K562 (cell line): ENCODE results near the gene GCC1. TPM values are rescaled to one million over a fixed set of nuclear protein-coding genes. Genes with fewer than 3 reads are reported as not detected.

Experiments
- ATAC-seq: fragments of 200-7000 bp; cut with Tn5 transposase; 3 replicates; pipeline ENCODE4 v1.9.1; 2020; ENCODE audit warnings: moderate library complexity
- BruUV-seq: library from RNA; stranded (reverse); fragments of 400-500 nt; replicated peaks from 2 replicates; lab custom pipeline; 2021; lab: Mats Ljungman, UMichigan
- CTCF ChIA-PET: fragments of 300-600 bp; formaldehyde crosslinking; extraction: SDS; loops from one replicate; lab custom pipeline; 2021; ENCODE audit warnings: low intra/inter-chr PET ratio; lab: Yijun Ruan, JAX
- POLR2A ChIA-PET: fragments of 300-600, 350-650 bp; sonication (Branson Sonifier 250); formaldehyde crosslinking; extraction: SDS; loops from one replicate; lab custom pipeline; 2021; ENCODE audit warnings: antibody characterized with exemption, inconsistent platforms; lab: Yijun Ruan, JAX
- DNase-seq, 4 experiments: peaks; one replicate each; pipeline versions ENCODE4 v3.0.0 to v3.0.0-alpha.2; 2011 to 2018; ENCODE audit warnings: low spot score in 3 of 4, mixed read lengths in 3 of 4; ENCODE audit errors: extremely low read depth in 1 of 4
- FAIRE-seq: peaks from 2 replicates; lab custom pipeline; 2011; peaks lifted over from hg19 to GRCh38; lab: Jason Lieb, UNC
- H2AFZ ChIP-seq: 2 replicates; pipeline ENCODE4 v1.6.0; 2011; ENCODE audit warnings: low read depth, low read length, control low read depth, inconsistent platforms
- H3K27ac ChIP-seq: fragments of 200-600 bp; 3 replicates; pipeline ENCODE4 v1.8.0; 2011; ENCODE audit warnings: low read depth, mild to moderate bottlenecking, control low read depth, inconsistent platforms, low read length, moderate library complexity, mixed read lengths; ENCODE audit errors: extremely low read depth
- H3K27me3 ChIP-seq, 2 experiments: fragments of 300-600 bp in 1 of 2; 2 replicates in 1 of 2; 3 replicates in 1 of 2; pipeline versions ENCODE4 v1.6.0 to v1.8.0; 2011; ENCODE audit warnings: inconsistent platforms in 2 of 2, low read length in 2 of 2, mild to moderate bottlenecking in 1 of 2, mixed read lengths in 1 of 2, moderate library complexity in 1 of 2; ENCODE audit not compliant: control insufficient read depth in 2 of 2, insufficient read depth in 2 of 2
- H3K36me3 ChIP-seq: fragments of 300-600 bp; 3 replicates; pipeline ENCODE4 v1.8.0; 2011; ENCODE audit warnings: mild to moderate bottlenecking, low read length, inconsistent platforms; ENCODE audit not compliant: control insufficient read depth, insufficient read depth
- H3K4me1 ChIP-seq, 2 experiments: fragments of 200-600 bp in 1 of 2; replicated peaks in 1 of 2; 2 replicates in 1 of 2; 3 replicates in 1 of 2; pipeline versions ENCODE4 v1.5.1 to v1.8.0; 2011; ENCODE audit warnings: inconsistent platforms in 2 of 2, low read length in 2 of 2, mild to moderate bottlenecking in 1 of 2, mixed read lengths in 1 of 2, moderate library complexity in 1 of 2; ENCODE audit not compliant: control insufficient read depth in 2 of 2, insufficient read depth in 2 of 2
- H3K4me2 ChIP-seq: 2 replicates; pipeline ENCODE4 v1.6.1; 2011; ENCODE audit warnings: low read length, control low read depth, inconsistent platforms, mixed read lengths; ENCODE audit not compliant: insufficient read depth
- H3K4me3 ChIP-seq: fragments of 200-600 bp; sonication (generic), shearing (Covaris generic); 2 replicates; pipeline ENCODE4 v1.5.1; 2016; ENCODE audit warnings: control low read depth, inconsistent platforms
- H3K79me2 ChIP-seq: fragments of 200-600 bp; 3 replicates; pipeline ENCODE4 v1.8.0; 2011; ENCODE audit warnings: low read length, inconsistent platforms; ENCODE audit not compliant: control insufficient read depth, insufficient read depth
- H3K9ac ChIP-seq, 2 experiments: 2 replicates each; pipeline versions ENCODE4 v1.6.0 to v1.6.1; 2011; ENCODE audit warnings: low read depth in 2 of 2, low read length in 2 of 2, control low read depth in 1 of 2, inconsistent platforms in 1 of 2, mild to moderate bottlenecking in 1 of 2, mixed read lengths in 1 of 2; ENCODE audit not compliant: insufficient read depth in 1 of 2
- H3K9me1 ChIP-seq: one replicate; pipeline ENCODE4 v1.6.0; 2011; ENCODE audit warnings: inconsistent platforms, mild to moderate bottlenecking, low read length, moderate library complexity; ENCODE audit not compliant: control insufficient read depth, insufficient read depth
- H3K9me3 ChIP-seq: replicated peaks from 2 replicates; pipeline ENCODE4 v1.5.1; 2011; ENCODE audit warnings: low read depth, low read length, inconsistent platforms; ENCODE audit not compliant: control insufficient read depth, insufficient read depth
- H4K20me1 ChIP-seq: replicated peaks from 2 replicates; pipeline ENCODE4 v1.6.1; 2011; ENCODE audit warnings: low read length, inconsistent platforms, mixed read lengths; ENCODE audit not compliant: control insufficient read depth, insufficient read depth
- ASH1L ChIP-seq: fragments of 450-650 bp; IDR thresholded peaks from 2 replicates; pipeline ENCODE4 v1.6.1; 2018; ENCODE audit warnings: borderline replicate concordance, mild to moderate bottlenecking, low read depth; ENCODE audit not compliant: partially characterized antibody
- E2F6 ChIP-seq, 2 experiments: IDR thresholded peaks; 2 replicates each; pipeline ENCODE4 v1.6.1; 2011; ENCODE audit warnings: borderline replicate concordance in 1 of 2, control low read depth in 1 of 2, low read depth in 1 of 2, low read length in 1 of 2, mild to moderate bottlenecking in 1 of 2, mixed read lengths in 1 of 2, moderate library complexity in 1 of 2; ENCODE audit not compliant: insufficient read depth in 1 of 2, insufficient read length in 1 of 2, poor library complexity in 1 of 2, severe bottlenecking in 1 of 2; ENCODE audit errors: extremely low read depth in 1 of 2
- ETV1 ChIP-seq: fragments of 450-650 bp; conservative IDR thresholded peaks from 2 replicates; pipeline ENCODE4 v1.6.1; 2016; ENCODE audit warnings: missing genetic modification characterization, control low read depth, low read depth, missing compliant biosample characterization
- FOXA3 ChIP-seq, 2 experiments: fragments of 450-650 bp in 1 of 2; sonication (generic) in 1 of 2; formaldehyde crosslinking; IDR thresholded peaks in 1 of 2; conservative IDR thresholded peaks in 1 of 2; 2 replicates each; pipeline versions ENCODE4 v1.4.0 to v1.8.0; 2020 to 2022; ENCODE audit warnings: mild to moderate bottlenecking in 2 of 2, missing genetic modification reagents in 1 of 2
- FOXJ2 ChIP-seq: fragments of 200-800 bp; sonication (Bioruptor generic); IDR thresholded peaks from 2 replicates; pipeline ENCODE4 v1.6.1; 2016; ENCODE audit warnings: missing genetic modification characterization, missing compliant biosample characterization
- NRF1 ChIP-seq, 2 experiments: fragments of 450-650 bp; IDR thresholded peaks in 1 of 2; conservative IDR thresholded peaks in 1 of 2; 2 replicates each; pipeline ENCODE4 v1.6.1; 2014; ENCODE audit warnings: mild to moderate bottlenecking in 2 of 2
- POLR2AphosphoS5 ChIP-seq: IDR thresholded peaks from 2 replicates; pipeline ENCODE4 v1.6.1; 2011; ENCODE audit warnings: mild to moderate bottlenecking, low read depth, low read length, moderate library complexity; ENCODE audit not compliant: control insufficient read depth, insufficient read depth
- SMAD2 ChIP-seq: fragments of 150-350 bp; IDR thresholded peaks from 2 replicates; pipeline ENCODE4 v1.6.1; 2014; ENCODE audit warnings: low read depth, mild to moderate bottlenecking, low read length
- STAT6 ChIP-seq: sonication (generic); formaldehyde crosslinking; IDR thresholded peaks from 2 replicates; pipeline ENCODE4 v1.8.1; 2023; ENCODE audit warnings: mild to moderate bottlenecking, missing genetic modification reagents
- THRA ChIP-seq: fragments of 450-650 bp; IDR thresholded peaks from 2 replicates; pipeline ENCODE4 v1.6.1; 2017; ENCODE audit warnings: mild to moderate bottlenecking, moderate library complexity
- ZNF197 ChIP-seq: fragments of 200-800 bp; sonication (Bioruptor generic); IDR thresholded peaks from 2 replicates; pipeline ENCODE4 v1.6.1; 2016; ENCODE audit warnings: low read depth, missing genetic modification characterization, missing compliant biosample characterization
- ZNF274 ChIP-seq: IDR thresholded peaks from 2 replicates; pipeline ENCODE4 v1.6.1; 2011; ENCODE audit warnings: low read depth, mild to moderate bottlenecking, low read length, moderate library complexity, borderline replicate concordance
- ZNF655 ChIP-seq: fragments of 250-450 bp; sonication (Bioruptor Pico); IDR thresholded peaks from 2 replicates; pipeline ENCODE4 v1.5.0; 2021
- WGBS: fragments of 100-300 bp; shearing (Covaris generic); methylation state at CpG from one replicate; pipeline ENCODE4 v1.1.6; 2016; ENCODE audit warnings: low coverage, mixed read lengths; ENCODE audit not compliant: insufficient coverage; ENCODE audit errors: missing lambda C conversion rate; 5-methylcytosine and 5-hydroxymethylcytosine counted together
- in situ Hi-C: fragments of 300-500 bp; cut with MboI; formaldehyde crosslinking; loops from 4 replicates; pipeline ENCODE4 v1.15.0; 2018; ENCODE audit warnings: inconsistent platforms, mixed read lengths
- intact Hi-C: fragments of 100-400 bp; cut with micrococcal nuclease; formaldehyde crosslinking; loops from 2 replicates; pipeline ENCODE4 v1.14.2; 2022
- polyA plus RNA-seq, 8 experiments: library from polyadenylated mRNA; depleted of rRNA in 4 of 8; stranded (reverse) in 5 of 8; unstranded in 3 of 8; fragments of >200 nt; fragmentation: Nextera tagmentation in 2 of 8; fragmentation: Illumina TruSeq in 1 of 8; extraction: Ambion mirVana in 2 of 8; extraction: Trizol in 1 of 8; gene quantifications; 2 replicates each; pipeline versions ENCODE4 v1.2.1 to v1.2.3, GENCODE V29; 2011 to 2014; ENCODE audit warnings: inconsistent platforms in 1 of 8, missing spikeins in 1 of 8
- total RNA-seq, 7 experiments: library from RNA; depleted of rRNA in 6 of 7; stranded (reverse); fragments of >200 nt in 6 of 7; fragmentation: Illumina TruSeq in 2 of 7; extraction: Trizol in 2 of 7; gene quantifications; 2 replicates each; pipeline versions ENCODE4 v1.2.1 to v1.2.3, GENCODE V29; 2011 to 2021; ENCODE audit warnings: low replicate concordance in 1 of 7

Gene GCC1
- total and polyA plus RNA-seq, 9 of the 15 experiments (the other 6 are each of a cell fraction or from before 2014, with no cell fraction given): 1.9 to 19.8 (median 10.9) TPM

- 0% methylated on average over 2 of the region's 2 CpGs for WGBS
- ChIA-PET POLR2A (interaction anchor here (1.4 kb wide), 1 partner anchor 11 kb away, joined by 7 read pairs; no protein-coding TSS in a partner anchor), CTCF (no interaction called here)
- H2AFZ ChIP-seq: no peak overlapping the region
- H3K9me1 ChIP-seq: no peaks in the 10 kb centered on the region
- intact Hi-C loops (no loop called here), in situ Hi-C loops (no loop called here)
- FAIRE-seq: no peak
- H3K79me2 ChIP-seq: no peaks in the 10 kb centered on the region
- ATAC-seq: no peak
- no peaks in the 10 kb centered on the region for H3K36me3 ChIP-seq
- no peak overlapping the region for H3K27ac ChIP-seq
- no peak overlapping the region for H3K4me2 ChIP-seq
- no peaks in the 10 kb centered on the region for H3K9me3 ChIP-seq
- peaks cover 23 to 40% of the 10 kb centered on the region in 2 experiments; a peak in 4 of 5 replicates for H3K27me3 ChIP-seq
- no peak for DNase-seq
- H3K9ac ChIP-seq: no peak overlapping the region
- no peaks in the 10 kb centered on the region; the same call in 1 of the 2 replicates for H4K20me1 ChIP-seq
- no peaks in the 10 kb centered on the region for H3K4me1 ChIP-seq
- no TSS peak for BruUV-seq
- no peak overlapping the region for H3K4me3 ChIP-seq
- TF ChIP-seq ZNF655 (CRISPR knock-in tag) (no peak), THRA (no peak), E2F6 (IDR thresholded peaks at IDR 0.05; ENCODE audit: borderline replicate concordance in 1 of 2, extremely low read depth in 1 of 2, insufficient read depth in 1 of 2, insufficient read length in 1 of 2, low read depth in 1 of 2, low read length in 1 of 2, poor library complexity in 1 of 2, severe bottlenecking in 1 of 2) (no peak), STAT6 (CRISPR knock-in tag) (no peak), SMAD2 (no peak), POLR2AphosphoS5 (no peak), ZNF274 (no peak), NRF1 (conservative IDR thresholded peaks at IDR 0.05 in 1 of 2, IDR thresholded peaks at IDR 0.05 in 1 of 2) (no peak), FOXA3 (CRISPR knock-in tag; conservative IDR thresholded peaks at IDR 0.05 in 1 of 2, IDR thresholded peaks at IDR 0.05 in 1 of 2) (no peak), FOXJ2 (tag) (no peak), ZNF197 (CRISPR knock-in tag) (no peak), ASH1L (no peak), ETV1 (tag) (no peak)
Observed at GRCh38 chr7:127536394-127536691, 49.1 kb downstream of the GCC1 start.
